GM12891 (cell line): ENCODE measurements around the gene SCP2.

Source experiments
- PAX5 ChIP-seq: IDR thresholded peaks from 2 replicates; pipeline ENCODE4 v1.6.1; 2011; ENCODE audit warnings: low read length, moderate library complexity, mild to moderate bottlenecking; ENCODE audit not compliant: insufficient read depth, severe bottlenecking
- POLR2A ChIP-seq: IDR thresholded peaks from 2 replicates; pipeline ENCODE4 v1.6.1; 2011; ENCODE audit warnings: low read depth, low read length, control low read depth
- POLR2AphosphoS5 ChIP-seq: IDR thresholded peaks from 2 replicates; pipeline ENCODE4 v1.6.1; 2011; ENCODE audit warnings: low read depth, low read length, control low read depth
- POU2F2 ChIP-seq: IDR thresholded peaks from 2 replicates; pipeline ENCODE4 v1.6.1; 2011; ENCODE audit warnings: low read depth, mild to moderate bottlenecking, control low read depth, low read length, moderate library complexity
- SPI1 ChIP-seq: IDR thresholded peaks from 2 replicates; pipeline ENCODE4 v1.6.1; 2011; ENCODE audit warnings: low read depth, low read length, control low read depth
- TAF1 ChIP-seq: IDR thresholded peaks from 2 replicates; pipeline ENCODE4 v1.6.1; 2011; ENCODE audit warnings: low read depth, low read length, control low read depth

DNA sequence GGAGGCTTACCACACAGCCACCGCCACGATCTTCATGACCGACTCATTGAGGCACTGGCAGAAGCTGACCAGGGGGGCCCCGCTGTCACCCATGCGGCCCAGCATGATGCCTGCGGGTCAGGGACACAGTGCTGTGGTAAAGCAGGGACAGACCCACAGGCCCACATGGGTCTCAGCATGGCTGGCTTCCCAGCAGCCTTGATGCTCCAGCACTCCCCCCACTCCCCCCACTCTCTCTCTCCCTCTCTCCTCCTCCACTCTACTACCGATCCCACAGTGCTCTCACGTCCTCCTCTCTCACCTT lies 166.3 kb downstream of the SCP2 start:
- no peak for TF ChIP-seq PAX5
- TF ChIP-seq POLR2AphosphoS5: no peak
- TF ChIP-seq POU2F2: no peak
- no peak for TF ChIP-seq TAF1
- no peak for TF ChIP-seq POLR2A
- TF ChIP-seq SPI1: no peak
